ENCODE results near the gene APLF.
A peak's percentile ranks its signal among the peaks of the same experiment; 100 is the strongest.

The APLF gene, protein sequence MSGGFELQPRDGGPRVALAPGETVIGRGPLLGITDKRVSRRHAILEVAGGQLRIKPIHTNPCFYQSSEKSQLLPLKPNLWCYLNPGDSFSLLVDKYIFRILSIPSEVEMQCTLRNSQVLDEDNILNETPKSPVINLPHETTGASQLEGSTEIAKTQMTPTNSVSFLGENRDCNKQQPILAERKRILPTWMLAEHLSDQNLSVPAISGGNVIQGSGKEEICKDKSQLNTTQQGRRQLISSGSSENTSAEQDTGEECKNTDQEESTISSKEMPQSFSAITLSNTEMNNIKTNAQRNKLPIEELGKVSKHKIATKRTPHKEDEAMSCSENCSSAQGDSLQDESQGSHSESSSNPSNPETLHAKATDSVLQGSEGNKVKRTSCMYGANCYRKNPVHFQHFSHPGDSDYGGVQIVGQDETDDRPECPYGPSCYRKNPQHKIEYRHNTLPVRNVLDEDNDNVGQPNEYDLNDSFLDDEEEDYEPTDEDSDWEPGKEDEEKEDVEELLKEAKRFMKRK

DNA sequence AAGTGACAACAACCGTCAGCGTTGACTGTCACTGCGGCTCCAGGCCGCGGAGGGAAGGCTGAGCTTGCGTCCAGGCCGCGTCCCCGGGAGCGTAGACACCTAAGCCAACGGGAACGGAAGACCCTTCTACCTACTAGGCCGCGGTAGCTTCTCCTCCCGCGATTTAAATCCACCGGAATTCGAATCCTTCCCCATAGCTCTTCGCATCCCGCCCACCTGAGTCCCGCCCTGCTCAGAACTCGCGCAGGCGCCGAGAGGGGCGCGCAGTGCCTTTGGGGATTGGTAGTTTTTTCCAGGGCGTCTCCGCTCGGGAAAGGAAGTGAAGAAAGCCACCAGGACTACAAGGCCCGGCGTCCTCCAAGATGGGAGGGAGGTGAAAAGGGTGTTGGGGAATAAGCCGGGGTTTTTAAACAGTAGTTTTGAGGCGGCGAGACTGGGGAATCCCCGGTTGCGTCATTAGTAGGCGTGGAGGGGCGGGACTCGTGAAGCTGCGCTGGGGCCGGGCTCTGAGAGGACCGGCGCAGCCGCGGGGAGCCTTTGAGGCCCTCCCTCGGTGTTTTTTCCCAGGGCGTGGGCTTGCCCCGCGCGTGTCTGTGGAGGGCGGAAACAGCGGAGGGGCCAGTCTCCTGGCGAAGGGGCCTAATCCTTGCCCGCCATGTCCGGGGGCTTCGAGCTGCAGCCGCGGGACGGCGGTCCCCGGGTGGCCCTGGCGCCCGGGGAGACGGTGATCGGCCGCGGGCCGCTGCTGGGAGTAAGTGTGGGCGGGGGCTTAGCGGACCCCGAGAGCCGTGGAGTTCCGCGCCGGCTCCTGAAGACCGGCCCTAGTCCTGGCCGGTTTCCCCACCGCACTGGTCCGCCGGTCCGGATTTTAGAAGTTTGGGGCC is at the start of gene APLF, which contains the start of gene FBXO48:
Gene APLF (plus strand): TSS at position 509 of the 884 bp plus-strand sequence. CDS start 147 bp downstream, at position 656.
Gene FBXO48 (minus strand): TSS at position 218 of the 884 bp plus-strand sequence. CDS start 2,149 bp downstream, outside the sequence.
- DNase-seq (ENCODE audit: low read depth, low spot score) = peak; percentile 99

DNA sequence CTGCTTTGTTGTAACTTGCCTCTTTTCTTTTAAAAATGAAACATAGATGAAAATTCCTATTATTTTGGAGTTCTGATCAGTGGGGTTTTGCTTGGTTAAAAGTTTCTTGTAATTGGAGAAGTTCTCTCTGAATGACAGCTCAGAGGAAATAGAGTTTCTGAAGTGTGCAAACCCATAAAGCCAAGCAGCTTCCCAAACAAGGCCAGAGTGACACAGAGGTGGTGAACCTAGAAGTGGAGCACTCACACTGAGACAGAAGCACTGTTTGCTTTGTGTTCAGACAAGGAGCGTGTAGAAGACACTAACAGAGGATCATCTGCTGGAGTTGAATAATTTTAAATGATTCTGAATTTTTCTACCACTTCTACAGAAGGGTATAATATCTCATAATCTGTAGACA is 49.5 kb upstream of the APLF start:
- DNase-seq (ENCODE audit: low read depth, low spot score) = no peak

DNA sequence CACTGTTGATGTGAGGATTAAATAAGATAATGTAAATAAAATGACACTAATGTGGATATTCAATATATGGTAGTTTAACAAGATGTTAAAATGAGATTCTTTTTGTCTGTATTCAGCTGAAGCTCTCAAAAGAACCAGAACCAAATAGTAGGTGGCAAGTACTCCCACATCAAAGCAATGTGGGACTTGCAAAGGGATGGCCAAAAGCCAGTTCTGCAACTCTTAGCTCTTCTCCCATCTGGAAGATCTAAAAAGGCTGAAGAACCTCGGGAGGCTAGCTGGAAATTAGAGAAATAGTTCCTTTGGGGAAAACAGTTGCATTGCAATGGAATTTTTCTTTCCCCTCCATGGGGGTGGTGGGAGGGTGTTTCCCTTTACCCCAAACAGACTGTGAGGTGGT is 49.0 kb upstream of the APLF start:
- DNase-seq (ENCODE audit: low read depth, low spot score) = no peak

DNA sequence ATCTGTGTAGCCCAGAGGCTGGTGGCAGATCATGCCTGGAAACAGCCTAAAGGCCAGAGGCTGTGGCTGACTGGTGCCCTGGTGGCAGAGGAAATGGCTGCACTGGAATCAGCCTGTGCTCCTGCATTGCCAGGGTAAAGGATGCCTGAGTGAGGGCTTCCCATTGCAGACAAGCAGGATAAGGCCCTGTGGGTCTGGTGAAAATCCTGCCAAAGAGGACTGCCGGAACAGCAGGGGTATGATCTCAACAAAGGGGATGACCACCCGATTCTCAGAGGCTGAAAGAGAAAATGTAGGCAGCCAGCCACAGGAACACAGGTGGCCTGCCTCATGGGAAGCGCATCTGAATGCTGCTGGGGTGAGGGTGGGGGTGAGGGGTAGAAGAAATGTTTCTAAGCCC is 48.5 kb upstream of the APLF start:
- no peak for DNase-seq (ENCODE audit: low read depth, low spot score)

DNA sequence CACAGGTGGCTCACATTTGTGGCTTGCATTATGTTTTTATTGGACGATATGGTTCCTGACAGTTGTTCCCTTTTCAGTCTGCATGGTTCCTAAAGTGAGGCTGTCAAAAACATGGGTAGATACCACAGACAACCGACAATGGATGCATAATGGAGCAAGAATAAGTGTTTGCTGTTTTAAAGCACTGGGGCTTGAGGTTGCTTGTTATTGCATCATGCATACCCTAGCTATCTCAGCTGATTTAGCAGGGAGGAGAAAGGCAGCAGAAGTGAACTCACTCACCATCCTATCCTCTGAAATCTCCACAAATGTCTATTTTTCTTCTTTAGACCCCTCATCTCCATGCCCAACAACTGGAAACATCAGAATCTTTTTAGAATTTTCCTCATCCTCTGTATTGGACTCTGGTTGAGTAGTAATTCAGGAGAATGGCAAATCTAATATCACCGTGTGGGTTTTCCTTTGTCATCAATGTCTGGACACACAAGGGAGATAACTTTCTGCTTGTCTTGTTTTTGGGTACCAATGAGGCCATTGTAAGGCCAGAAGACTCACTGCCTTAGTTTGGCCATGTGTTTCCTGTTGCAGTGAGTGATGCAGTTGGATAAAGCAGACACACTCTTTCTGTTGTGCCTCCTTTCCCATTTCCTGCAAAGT is 47.0 kb upstream of the APLF start:
- DNase-seq (ENCODE audit: low read depth, low spot score) = no peak

DNA sequence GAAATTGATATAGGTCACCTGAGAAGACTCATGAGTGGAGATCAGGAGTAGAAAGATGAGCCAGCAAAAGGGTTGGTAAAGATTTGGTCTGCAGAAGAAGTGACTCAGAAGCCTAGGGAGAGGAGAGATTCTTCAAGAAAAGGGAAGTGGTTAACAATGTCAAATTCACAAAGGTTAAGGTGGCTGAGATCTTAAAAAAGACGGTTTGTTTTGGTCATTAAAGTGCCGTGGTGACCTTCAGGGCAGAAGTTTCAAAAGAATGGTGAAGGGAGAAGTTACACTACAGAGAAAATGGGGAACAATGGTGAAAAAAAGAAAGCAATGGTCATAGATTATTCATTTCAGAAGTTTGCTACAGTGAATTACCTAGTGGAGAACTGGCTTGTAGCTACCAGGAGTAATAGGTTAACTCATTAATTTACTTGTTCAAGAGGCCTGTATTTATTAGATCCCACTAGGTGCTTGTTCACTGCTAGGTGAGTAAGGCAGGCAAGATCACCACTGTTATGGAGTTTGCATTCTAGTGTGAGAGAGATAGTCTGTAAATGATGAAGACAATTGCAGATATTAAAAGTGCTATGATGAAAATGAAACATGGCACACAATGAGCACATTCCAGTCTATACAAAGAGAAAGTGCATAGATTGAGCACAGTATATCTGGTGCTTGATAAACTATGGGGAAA is 43.3 kb upstream of the APLF start:
- DNase-seq (ENCODE audit: low read depth, low spot score) = no peak

DNA sequence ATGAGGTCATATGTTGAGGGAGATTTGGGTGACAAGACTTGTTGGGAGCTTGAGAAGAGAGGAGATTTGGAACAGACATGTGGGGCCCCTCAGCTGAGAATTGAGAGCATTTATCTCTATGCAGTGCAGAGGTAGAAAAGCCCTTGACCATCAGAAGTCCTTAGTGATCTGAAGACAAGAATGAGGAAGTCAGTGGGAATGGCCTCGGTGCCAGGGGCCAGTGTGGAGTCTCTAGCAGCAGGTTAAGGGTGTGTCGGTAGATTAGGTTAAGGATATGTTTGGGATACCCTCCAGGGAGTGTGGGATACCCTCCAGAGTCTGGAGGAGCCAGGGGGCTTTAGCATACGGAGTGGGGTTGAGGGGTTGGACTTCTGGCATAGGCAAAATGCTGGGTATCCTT is 41.9 kb upstream of the APLF start:
- DNase-seq (ENCODE audit: low read depth, low spot score) = no peak

DNA sequence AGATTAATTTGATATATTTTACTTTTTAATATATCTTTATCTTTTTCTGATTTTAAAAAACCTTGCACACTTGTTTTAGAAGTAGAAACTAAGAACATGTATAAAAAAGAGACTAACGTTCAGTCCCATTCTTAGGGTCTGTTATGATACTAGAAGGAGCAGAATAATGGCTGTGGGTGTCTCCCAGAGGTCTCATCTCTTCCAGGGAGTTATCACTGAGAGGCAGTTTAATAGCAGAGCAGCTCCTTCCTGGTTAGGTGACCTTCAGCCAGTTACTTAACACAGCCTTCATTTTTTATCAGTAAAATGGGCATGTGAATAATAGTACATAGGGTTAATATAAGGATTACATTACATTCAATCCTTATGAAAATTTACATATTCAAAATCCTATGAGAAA is 40.9 kb upstream of the APLF start:
- DNase-seq (ENCODE audit: low read depth, low spot score) = no peak

DNA sequence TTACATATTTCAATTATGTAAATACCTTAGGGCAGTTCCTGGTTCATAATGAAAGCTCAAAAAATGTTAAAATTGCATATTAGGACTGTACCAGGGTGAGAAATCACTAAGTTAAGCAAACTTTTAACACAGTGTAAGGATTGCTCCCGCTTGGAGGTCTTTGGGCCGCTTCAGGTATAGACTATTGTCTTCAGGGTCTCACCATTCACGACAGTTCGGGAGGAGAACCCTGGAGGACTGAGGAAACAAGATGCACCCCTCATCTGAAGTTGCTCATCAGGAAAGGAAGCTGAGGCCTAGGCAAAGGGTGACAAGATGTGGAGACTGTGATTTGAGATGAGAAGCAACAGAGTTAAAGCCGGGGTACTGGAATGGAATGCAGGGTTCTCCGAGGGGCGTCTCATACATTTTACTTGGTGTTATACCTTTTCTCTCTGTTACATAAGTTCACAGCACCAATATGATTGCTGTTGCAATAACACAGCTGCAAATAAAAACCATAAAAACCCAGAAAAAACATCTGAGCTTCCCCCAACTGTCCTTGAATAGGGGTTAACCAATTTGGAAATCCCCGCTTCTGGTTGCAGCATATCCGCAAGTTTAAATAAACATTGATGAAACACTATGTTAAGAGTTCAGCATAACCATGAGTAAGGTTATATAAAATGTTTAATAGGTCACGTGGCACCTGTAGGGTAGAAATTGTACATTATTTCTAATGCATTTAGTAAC is 40.4 kb upstream of the APLF start:
- DNase-seq (ENCODE audit: low read depth, low spot score) = no peak

DNA sequence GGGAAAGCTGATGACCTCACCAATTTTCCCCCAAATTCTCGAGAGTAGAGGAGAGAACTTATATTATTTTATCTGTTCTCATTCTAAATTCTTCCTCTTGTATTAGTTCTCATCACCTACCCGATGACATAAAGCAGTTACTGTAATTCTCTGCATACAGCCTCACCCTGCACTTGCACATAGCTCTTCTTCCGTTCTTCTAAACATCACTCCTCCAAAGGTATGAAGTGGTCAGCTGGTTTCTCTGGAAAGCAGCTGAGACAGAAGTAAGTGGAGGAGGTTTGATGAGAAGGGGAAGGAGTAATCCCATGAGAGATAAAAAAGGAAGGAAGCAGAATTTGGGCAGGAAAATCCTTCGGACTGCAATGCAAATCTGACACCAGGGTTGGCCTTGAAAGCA is 39.3 kb upstream of the APLF start:
- DNase-seq (ENCODE audit: low read depth, low spot score) = no peak

DNA sequence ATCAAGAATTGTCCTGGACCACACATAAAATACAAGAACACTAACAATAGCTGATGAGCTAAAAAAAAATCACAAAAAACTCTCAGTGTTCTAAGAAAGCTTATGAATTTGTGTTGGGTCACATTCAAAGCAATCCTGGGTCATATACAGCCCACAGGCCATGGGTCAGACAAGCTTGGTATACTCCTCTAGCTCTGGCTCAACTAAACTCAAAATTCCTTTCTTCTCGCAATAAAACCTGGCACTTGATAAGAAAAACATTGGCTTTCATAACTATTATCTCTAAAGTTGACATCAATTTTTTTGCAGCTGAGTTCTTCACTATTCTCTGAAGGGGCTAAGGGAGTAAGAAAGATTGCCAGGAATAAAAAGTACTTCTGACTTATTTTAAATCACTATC is 38.6 kb upstream of the APLF start:
- DNase-seq (ENCODE audit: low read depth, low spot score) = no peak

DNA sequence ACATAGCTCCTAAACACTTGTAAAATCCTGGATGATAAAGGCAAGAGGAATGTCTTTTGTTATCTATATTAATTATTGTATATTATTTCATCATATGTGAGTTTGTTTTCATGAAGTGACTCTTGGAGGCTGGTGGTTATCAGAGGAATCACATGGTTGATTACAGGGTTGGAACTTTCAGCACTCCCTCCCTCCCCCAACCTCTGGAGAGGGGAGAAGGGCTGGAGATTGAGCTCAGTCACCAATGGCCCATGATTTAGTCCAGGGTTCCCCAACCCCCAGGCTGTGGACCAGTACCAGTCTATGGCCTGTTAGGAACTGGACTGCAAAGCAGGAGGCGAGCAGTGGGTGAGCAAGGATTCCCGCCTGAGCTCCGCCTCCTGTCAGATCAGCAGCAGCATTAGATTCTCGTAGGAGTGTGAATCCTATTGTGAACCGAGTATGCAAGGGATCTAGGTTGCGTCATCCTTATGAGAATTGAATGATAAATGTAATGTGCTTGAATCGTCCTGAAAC is 38.0 kb upstream of the APLF start:
- DNase-seq (ENCODE audit: low read depth, low spot score) = no peak

DNA sequence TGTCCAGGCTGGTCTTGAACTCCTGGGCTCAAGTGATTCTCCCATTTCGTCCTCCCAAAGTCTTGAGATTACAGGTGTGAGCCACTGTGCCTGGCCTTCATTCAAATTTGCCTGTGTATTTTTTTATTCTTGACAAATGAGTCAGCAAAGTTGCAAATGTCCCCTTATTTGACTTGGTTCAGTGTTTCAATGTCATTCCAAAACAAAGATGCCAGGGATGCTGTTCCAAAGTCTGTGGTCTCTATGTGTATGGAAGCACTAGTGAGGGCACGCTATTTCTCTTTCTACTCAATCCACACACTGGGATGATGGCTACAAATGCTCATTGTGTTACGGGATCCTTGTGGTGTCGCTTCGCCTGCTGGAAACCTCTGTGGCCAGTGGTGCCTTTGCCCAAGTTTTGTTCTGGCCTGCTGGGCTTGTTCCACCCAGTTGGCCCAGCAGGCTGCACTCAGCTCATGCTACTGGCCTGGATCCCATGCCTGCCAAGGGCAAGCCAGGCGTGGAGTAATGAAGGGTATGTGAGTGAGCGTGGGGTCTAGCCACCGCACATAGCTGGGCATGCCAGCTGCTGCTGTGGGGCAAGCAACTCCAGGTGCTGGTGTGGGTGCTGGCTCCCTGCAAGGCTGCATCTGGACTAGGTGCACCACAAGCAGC is 35.9 kb upstream of the APLF start:
- DNase-seq (ENCODE audit: low read depth, low spot score) = no peak

DNA sequence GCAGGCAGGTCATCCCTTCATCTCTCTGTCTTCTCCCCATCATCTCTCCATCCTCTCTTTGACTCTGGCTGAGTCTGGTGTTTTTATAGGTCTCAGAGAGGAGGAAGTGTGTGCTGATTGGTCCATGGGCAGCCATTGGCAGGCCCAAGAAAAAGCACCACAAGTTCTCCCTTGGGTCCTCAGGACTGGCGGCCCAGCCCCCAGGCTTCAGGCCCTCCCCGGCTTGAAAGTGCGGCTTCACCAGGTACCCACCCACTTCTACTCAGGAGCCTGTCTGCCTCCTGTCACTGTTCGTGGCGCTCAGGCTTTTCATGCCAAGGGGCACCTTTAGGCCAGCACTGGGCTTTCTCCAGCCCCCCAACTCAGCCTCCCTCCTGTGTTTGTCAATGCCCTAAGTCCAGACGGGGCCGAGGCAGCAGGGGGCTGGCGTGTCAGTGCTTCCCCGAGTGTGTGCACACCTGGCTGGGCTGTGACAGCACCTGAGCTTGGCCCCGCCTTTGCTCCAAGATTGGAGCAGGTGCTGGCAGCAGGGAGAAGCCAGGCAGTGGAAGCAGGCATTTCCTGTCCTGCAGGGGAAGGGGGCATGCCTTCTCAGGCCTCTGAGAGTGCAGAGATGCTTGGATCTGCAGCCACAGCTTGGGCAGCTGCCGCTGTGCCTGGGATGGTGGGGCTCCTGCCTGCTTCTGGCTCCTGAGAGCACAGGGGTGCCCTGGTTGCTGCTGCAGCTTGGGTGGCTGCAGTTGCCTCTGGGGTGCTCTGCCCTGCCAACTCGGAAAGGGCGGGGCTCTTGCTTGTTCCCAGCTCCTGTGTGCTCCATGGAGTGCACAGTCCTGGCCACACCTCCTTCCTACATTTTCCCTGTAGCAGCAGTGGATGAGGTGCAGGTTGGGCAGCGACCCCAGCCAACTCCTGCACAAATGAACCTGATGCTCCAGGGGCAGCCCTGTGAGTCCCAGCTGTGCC is 34.4 kb upstream of the APLF start:
- DNase-seq (ENCODE audit: low read depth, low spot score) = no peak

DNA sequence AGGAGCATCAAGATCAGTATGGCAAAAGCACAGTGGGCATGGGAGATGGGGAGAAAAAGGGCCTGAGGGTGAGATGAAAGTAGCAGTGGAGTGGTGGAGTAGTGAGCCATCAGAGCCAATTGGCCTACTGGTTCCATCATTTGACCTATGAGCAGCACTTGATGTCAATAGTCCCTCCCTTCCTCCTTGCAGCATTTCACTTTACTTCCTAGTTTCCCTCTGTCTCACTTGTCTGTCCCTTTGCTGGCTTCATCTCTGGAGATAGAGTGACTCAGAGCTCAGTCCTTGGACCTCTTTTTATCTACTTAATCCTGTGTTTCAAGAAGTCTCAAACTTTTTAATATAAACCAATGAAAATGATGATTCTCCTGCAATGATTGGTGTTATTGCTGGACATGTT is 32.4 kb upstream of the APLF start:
- no peak for DNase-seq (ENCODE audit: low read depth, low spot score)

DNA sequence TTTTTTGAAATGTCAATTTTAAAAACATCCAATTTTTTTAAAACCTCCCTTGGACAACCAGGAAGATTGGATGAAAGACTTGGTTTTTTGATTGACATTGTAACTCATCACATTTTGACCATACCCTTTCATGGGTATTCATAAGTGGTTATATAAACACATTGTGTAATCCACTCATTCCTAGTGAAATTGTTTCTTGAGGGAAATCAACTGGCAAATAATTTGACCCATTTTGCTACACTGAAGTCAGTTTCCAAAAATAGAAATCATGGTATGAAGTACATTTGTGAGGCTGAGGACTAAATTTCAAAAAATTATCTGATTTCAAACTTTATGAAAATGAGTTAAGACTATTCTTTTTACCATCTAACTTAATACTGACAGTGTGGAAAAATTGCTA is 31.8 kb upstream of the APLF start:
- DNase-seq (ENCODE audit: low read depth, low spot score) = no peak

DNA sequence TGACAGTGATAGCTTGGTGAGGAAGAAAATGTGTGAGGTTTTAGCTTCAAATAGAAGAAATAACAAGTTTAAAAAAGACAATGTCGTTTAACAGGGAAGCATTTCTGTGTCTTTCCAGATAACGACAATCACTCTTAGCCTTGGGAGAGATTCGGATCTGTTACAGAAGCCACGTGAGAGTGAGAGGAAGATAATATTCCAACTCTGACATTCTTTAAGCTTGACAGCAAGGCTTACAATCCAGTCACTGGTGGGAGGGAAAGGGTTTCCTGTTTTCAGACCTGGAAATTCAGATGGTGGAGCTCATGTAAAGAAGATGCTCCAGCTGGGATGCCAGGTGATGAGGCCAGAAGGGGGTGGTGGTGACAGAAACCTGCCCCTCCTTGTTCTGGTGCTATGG is 31.1 kb upstream of the APLF start:
- DNase-seq (ENCODE audit: low read depth, low spot score) = no peak

DNA sequence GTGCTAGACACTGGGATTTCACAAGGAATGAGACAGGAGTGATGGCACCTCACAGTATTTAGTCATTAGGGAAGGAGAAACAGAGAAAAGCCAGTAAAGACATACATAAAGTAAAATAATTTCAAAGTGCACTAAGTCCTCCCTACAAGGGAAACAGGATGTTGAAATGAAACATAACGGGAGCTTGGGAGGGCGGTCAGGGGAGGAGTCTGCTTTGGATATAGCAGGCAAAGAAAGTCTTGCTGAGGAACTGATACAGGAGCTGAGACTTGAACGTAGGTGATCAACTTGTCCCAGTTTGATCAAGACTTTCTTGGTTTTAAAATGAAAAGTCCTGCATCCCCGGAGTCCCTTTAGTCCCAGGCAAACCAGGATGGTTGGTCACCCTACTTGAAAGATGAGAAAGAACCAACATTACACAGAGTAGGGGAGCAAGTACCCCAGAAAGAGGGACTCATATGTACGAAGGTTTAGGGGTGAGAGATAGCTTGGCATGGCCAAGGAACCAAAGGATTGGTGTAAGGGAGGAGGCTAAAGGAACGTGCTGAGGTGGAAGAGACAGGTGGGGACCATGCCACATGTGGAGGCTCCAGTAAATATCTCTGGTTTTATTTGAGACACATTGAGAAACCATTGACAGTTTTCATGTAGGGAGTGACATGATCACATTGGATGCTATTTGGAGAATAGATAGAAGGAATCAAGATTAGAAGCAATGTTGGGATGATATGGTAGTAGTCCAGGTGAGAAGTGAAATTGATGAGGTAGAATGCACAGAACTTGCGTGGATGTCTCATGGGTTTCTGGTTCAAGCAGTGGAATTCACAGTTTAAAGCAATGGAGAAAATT is 28.7 kb upstream of the APLF start:
- no peak for DNase-seq (ENCODE audit: low read depth, low spot score)
